HG03103 (cell line): ENCODE results near the gene ZEB2.

Experiments
- ATAC-seq: cut with Tn5 transposase; IDR thresholded peaks from one replicate; pipeline ENCODE4 v1.9.1; 2021; ENCODE audit warnings: low read depth; ENCODE audit not compliant: unreplicated experiment

ZEB2 gene

GRCh38 chr2:144515099-144515695 lies 4.7 kb downstream of the ZEB2 start:
- no peak for ATAC-seq

DNA sequence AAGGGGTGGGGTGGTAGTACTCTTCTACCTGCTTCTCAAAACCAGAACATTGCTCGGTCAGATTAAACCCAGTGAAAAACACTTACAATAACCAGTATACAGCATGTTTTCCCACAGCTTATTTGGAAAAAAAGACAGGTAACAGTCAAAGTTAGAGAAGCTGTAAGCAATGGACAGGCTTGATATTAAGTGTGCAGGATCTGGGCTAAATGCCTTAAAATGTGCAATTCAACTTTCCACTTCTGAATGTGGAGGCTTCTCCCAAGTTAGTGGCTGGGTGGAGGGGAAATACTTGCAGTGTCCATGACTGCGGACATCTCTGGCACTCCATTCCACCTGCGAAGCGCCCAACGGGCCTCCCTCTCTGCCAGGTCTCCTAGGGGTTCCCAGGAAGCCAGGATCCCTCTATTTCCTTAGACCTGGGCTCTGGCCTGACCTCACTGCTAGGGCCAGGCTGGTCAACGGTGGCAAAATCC lies 5.3 kb downstream of the ZEB2 start:
- no peak for ATAC-seq

DNA sequence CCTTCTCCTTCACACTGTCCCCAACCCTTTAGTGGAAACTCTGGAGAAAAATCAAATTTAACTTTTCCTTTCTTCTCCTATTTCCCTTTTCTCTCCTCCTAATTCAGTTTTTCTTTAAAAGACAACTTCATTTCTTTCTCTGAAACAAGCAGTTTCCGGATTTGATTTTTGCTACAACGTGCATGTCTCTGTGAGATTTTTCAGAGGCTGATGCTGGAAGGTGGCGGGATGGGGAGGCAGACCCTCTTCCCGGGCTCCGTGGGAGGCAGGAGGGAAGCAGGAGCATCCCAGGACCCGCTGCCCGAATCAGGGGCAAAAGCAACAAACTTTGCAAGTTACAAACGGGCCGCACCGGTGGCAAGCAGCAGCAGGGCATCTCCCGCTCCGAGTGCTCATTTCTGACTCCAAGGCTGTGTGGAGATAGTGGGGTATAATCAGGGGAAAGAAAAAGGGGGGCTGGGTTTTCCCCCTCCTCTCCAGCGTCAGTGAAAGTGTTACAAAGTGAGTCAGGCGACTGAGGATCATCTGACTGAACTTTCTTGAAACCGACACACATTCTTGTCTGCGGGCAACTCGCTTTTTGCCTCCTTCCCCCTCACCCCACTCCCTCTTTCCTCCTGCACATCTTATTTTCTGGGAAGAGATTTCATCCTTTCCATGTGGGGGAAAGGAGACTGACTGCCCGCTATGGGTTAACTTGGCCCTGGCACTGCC lies 6.4 kb downstream of the ZEB2 start:
- no peak for ATAC-seq

DNA sequence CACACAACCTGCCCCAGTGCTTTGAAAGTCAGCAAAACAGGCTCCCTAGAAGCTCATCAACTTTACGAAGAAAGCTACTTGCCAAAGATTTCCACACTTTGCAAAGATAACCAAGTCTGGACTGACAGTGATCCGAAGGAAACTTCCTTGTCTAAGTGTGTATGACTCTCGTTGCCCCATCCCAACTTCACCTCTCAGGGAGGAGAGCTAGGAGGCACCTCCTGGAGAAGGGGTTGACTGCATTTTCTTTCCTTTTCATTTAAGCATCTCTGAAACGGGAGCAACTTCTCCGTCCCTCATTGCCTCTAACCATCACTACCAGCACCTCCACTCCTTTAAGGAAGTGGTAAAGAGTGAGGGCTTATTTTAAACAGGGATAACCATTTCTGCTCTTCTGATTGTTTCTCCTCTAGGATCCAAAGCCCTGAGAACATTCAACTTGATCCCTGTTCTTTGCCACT lies 7.0 kb downstream of the ZEB2 start:
- no peak for ATAC-seq

GRCh38 chr2:144512470-144512869 lies 7.4 kb downstream of the ZEB2 start:
- no peak for ATAC-seq

DNA sequence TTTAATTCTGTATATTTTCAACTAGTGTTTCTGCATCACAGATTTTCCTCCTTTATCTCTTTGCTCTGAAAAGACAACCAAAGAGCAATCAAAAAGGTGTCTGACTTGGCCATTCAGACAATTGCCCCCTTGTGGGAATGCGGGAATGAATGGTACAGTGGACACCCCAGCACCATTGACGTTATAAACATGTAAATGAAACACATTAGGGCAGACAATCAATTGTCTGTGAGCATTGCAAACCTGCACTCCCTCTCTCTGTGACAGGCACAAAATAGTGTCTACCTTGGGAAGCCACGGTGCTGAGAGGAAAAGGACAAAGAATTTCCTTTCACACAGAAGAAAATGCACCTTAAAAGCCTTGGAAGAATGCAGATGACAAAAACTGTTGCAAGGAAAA lies 8.0 kb downstream of the ZEB2 start:
- ATAC-seq = no peak

GRCh38 chr2:144511226-144511810 lies 8.6 kb downstream of the ZEB2 start:
- ATAC-seq = no peak

DNA sequence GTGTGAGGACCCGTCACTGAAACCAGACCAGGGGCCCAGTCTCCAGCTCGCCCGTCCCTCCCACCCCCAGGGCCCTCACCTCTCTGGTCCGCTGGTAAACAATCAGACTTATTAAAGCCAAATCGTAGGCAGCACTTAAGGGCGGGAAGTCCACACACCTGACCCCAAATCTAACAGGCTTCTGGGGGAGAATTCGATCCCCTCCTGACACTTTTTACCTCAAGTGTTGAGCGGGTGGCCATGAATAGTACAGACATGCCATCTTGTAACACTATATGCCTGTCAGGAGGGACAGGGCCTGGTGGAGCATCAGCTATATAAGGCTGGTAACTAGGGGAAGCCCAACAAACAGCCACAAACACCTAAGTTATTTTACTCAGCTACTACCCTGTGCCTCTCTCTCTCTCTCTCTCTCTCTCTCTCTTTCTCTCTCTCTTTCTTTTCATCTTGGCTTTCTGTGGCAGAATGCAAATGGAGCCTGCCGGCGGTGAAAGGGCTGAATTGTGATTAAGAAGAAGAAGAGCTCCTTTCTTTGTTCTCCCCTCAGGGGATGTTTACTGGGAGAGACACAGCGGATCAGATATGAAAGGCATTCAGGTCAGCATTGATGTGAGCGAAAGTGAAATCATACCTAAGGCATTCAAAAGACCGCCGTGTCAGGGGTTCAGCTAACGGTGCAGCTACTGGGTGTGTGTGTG lies 9.5 kb downstream of the ZEB2 start:
- ATAC-seq = peak; percentile 72

DNA sequence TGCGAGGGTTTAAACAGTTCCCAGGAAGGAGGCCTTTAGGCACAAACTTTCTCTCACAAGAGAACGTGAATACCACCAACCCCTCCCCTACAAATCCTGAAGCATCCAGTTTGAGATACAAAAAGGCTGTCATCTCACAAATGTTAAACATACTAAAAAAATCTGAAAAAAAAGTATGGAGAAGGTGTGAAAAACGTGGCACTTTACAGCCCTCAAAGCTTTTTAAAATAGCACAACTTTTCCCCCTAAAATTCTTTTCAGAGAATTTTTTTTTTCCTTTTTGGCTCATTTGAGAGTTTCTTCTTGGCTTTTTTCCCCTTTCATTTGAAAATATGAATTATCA lies 10.1 kb downstream of the ZEB2 start:
- no peak for ATAC-seq

DNA sequence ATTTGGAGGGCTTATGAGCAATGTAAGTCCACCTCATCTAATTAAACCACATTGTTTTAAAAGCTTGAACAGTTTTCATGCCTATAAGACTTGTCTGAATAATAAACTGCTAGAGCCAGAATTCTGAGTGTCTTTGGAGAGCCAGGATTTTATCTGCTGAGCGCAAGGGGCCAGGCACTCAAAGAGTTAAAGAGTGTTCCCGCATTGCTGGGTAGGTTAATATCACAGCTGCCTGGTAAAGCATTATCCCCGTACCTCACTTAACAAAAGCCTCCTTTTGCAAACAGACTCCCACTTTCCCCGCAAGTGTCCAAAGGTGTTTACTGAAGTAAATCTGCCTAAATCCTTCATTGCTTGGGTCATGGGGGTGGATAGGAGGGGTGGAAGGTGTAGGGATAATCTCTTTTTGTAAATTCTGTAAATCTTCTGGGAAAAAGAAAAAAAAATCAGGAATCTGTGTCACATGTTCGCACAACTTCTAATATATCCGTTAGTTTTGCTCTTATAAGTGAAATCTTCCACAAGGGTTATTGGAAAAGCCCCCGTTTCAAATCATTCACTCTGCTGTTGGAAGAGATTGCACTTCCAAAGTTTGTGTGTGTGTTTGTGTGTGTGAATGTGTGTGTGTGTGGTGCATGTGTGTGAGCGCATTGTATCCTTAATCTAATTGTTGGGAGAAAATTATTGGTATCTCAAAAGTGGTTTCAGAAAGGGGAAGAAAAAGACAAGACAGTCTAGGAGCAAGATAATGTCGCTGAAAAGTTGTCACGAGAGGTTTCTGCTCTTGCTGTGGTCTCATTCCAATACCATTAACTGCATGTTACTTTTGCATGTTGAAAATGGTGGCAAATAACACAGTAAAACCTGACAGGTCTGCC lies 10.7 kb downstream of the ZEB2 start:
- ATAC-seq = no peak

DNA sequence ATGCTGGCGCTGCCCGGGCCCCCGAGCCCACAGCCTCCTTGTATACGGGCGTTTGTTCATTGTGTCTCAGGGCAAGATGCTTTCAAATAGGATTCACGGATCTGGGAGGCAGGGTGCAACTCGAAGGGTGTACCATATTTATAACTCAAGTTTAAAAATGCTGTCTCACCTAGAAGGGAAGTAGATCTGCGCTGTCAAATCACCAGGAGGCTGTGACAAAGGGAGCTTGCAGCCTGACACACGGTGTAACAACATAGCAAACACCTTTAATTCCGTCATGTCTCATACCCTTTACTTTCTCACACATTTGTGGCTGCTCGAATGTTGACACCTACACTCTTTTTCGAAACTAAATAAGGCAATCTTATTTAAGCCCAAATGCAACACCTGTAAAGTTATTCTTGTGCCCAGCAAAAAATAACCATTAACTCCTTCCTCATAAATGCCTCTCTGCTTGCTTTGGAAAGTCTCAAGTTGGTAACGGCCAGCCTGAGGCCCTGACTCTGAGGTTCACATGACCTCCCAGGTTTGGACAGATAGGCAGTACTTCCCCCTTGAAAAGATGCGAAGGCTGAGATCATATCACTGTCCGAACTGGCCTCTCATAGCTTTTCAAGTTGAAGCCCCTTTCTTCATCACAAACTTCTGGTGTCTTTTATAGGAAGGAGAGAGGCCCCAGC lies 11.6 kb downstream of the ZEB2 start:
- ATAC-seq = no peak

GRCh38 chr2:144507441-144508171 lies 12.3 kb downstream of the ZEB2 start:
- ATAC-seq = no peak

DNA sequence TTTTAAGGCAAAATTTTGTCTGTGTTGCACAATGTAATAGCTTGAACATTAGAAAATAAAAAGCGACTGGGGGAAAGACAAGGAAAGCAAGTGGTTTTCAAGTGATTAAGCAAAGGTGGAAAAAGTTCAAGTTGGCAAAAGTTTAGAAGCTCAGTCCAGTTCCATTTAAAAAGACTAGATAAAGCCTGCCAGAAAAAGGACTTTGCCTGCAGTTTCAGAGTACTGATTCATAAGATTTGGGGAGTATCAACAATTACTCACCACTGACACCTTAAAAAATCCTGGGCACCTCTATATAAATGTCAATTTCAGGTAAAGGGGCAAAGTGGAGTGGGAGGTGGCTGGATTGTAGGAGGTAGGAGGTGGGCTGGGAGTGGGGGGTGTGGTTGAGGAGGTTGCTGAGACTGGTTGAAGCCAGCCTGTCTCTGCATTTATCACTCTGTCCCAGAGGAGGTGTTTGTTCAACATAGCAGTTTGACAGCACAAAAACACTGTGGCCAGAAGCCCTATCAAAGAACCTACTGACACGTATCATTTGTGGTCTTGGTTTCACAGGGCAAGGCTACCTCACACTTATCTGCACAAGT lies 14.6 kb downstream of the ZEB2 start:
- no peak for ATAC-seq

GRCh38 chr2:144504218-144504641 lies 15.7 kb downstream of the ZEB2 start:
- no peak for ATAC-seq

DNA sequence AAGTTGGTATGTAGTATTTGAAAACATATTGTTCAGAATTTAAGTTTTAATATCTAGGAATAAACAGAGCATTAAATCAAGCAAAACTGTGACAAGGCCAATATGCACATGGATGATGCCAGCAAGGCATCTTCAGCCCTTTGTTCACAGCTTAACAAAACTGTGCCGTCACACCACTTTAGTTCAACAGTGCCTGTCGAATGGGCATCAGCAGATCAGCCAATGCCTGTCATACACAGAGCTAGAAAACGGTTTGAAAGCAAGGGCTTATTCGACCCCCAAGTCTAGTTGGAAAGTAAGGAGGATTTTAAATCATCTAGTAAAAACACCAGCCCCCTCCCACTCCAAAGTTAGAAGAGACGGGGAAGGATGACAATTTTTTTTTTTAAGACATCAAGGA lies 16.7 kb downstream of the ZEB2 start:
- no peak for ATAC-seq

GRCh38 chr2:144502369-144502768 lies 17.6 kb downstream of the ZEB2 start:
- ATAC-seq = no peak

DNA sequence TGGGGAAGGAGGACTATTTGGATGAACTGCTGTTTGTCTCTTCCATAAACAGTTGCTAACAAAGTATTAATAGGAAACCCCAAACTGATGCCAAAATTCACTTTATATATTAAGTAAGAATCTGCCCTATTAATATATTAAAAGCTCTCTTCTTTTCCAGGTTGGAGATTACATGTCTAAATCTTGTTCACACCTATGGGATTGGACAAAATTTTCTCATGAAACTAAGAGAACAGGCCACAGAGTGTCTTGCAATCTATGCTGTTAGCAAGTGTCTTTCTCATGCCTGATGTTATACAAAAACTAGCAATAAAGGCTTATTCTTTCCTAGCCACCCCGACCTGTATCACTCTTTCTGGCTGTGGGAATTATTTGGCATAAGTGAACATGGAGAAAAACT lies 18.3 kb downstream of the ZEB2 start:
- ATAC-seq = no peak

DNA sequence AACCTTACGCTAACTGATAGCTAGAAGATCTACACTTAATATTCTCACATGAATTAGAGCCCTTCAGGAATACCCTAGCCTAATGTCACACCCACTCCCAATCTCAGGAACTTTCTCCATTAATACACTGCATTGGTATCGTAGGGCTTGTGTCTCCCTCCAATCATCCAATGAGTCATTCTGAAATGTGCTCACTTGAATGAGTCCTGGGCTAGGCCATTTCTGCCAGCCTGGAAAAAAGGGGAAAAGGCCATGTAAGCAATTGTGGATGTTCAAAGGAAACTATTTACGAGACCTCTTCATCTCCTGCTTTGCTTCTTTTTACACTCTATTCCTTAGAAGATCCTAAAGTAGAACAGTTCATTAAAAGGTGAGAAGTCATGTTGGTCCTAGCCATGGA lies 18.8 kb downstream of the ZEB2 start:
- ATAC-seq = no peak

- no peak for ATAC-seq
Measured at GRCh38 chr2:144500563-144500962, 19.4 kb downstream of the ZEB2 start.
